Measurements from ENCODE around the gene KIAA0040. TPM values are rescaled to one million over a fixed set of nuclear protein-coding genes. Genes with fewer than 3 reads are reported as not detected.
"Not testable (repeated sequence)": the region's sequence is repeated elsewhere in the genome, so short reads cannot be mapped to it uniquely, and the experiment has no call there.

KIAA0040 gene
- polyA plus RNA-seq, 1 donor from 2014 or later = not detected

DNA sequence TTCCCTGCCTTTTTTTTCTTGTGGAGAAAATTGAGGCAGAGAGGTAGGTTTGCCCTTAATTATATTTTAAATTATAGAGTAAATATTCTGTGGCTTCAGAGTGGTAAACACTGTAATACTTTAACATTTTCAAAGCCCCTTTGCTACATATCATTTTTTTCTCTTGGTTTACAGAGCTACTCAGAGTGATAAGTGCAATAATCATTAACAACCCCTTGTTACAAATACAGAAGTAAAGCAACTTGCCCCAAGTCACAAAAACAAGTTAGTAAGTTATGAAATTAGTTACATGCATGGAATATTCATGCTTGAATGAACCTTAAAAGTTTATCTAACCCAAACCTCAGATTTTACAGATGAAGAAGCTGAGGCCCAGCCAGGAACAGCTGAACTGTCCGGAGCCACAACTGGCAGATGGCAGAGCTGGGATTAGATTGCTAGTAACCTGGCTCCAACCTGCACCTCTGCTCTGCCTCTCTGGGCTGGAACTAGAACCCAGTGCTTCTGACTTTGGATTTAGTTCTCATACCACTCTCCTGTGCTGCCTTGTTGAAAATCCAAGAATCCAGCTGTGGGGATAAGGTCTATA is 76.3 kb downstream of the KIAA0040 start:
- H3K27ac ChIP-seq (ENCODE audit: low read length) = no peak overlapping the region
- no peak overlapping the region for H3K9ac ChIP-seq (ENCODE audit: low read length)
- no peaks in the 10 kb centered on the region for H3K9me2 ChIP-seq (ENCODE audit: insufficient read depth, low read length)
- TF ChIP-seq POLR2AphosphoS5 (IDR thresholded peaks at IDR 0.05) = no peak
- TF ChIP-seq EZH2 (IDR thresholded peaks at IDR 0.05; ENCODE audit: borderline replicate concordance, insufficient read depth, low read length, poor library complexity, severe bottlenecking) = no peak
- TF ChIP-seq, protein P1, sequence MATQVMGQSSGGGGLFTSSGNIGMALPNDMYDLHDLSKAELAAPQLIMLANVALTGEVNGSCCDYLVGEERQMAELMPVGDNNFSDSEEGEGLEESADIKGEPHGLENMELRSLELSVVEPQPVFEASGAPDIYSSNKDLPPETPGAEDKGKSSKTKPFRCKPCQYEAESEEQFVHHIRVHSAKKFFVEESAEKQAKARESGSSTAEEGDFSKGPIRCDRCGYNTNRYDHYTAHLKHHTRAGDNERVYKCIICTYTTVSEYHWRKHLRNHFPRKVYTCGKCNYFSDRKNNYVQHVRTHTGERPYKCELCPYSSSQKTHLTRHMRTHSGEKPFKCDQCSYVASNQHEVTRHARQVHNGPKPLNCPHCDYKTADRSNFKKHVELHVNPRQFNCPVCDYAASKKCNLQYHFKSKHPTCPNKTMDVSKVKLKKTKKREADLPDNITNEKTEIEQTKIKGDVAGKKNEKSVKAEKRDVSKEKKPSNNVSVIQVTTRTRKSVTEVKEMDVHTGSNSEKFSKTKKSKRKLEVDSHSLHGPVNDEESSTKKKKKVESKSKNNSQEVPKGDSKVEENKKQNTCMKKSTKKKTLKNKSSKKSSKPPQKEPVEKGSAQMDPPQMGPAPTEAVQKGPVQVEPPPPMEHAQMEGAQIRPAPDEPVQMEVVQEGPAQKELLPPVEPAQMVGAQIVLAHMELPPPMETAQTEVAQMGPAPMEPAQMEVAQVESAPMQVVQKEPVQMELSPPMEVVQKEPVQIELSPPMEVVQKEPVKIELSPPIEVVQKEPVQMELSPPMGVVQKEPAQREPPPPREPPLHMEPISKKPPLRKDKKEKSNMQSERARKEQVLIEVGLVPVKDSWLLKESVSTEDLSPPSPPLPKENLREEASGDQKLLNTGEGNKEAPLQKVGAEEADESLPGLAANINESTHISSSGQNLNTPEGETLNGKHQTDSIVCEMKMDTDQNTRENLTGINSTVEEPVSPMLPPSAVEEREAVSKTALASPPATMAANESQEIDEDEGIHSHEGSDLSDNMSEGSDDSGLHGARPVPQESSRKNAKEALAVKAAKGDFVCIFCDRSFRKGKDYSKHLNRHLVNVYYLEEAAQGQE (IDR thresholded peaks at IDR 0.05; ENCODE audit: borderline replicate concordance) = no peak
- no peak for TF ChIP-seq RAD21 (conservative IDR thresholded peaks at IDR 0.05)
- no peak for TF ChIP-seq TAF1 (IDR thresholded peaks at IDR 0.05; ENCODE audit: low read depth)
- TF ChIP-seq SMC3 (conservative IDR thresholded peaks at IDR 0.05; ENCODE audit: poor library complexity) = no peak
- TF ChIP-seq MXI1 (conservative IDR thresholded peaks at IDR 0.05; ENCODE audit: poor library complexity, severe bottlenecking) = no peak
- TF ChIP-seq, protein P2, sequence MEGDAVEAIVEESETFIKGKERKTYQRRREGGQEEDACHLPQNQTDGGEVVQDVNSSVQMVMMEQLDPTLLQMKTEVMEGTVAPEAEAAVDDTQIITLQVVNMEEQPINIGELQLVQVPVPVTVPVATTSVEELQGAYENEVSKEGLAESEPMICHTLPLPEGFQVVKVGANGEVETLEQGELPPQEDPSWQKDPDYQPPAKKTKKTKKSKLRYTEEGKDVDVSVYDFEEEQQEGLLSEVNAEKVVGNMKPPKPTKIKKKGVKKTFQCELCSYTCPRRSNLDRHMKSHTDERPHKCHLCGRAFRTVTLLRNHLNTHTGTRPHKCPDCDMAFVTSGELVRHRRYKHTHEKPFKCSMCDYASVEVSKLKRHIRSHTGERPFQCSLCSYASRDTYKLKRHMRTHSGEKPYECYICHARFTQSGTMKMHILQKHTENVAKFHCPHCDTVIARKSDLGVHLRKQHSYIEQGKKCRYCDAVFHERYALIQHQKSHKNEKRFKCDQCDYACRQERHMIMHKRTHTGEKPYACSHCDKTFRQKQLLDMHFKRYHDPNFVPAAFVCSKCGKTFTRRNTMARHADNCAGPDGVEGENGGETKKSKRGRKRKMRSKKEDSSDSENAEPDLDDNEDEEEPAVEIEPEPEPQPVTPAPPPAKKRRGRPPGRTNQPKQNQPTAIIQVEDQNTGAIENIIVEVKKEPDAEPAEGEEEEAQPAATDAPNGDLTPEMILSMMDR (IDR thresholded peaks at IDR 0.05; ENCODE audit: poor library complexity, severe bottlenecking) = no peak
- no peak for TF ChIP-seq EP300 (conservative IDR thresholded peaks at IDR 0.05; ENCODE audit: poor library complexity, severe bottlenecking)
- no peaks in the 10 kb centered on the region for H3K9me3 ChIP-seq (ENCODE audit: low read length)
- no peak overlapping the region for H3K4me2 ChIP-seq (ENCODE audit: low read length)
- no peaks in the 10 kb centered on the region for H3K79me2 ChIP-seq (replicated peaks; ENCODE audit: insufficient read depth, low read length)
- H3K4me3 ChIP-seq (ENCODE audit: low read length) = no peak overlapping the region
- H2AFZ ChIP-seq (ENCODE audit: low read depth, low read length) = no peak overlapping the region
- no peaks in the 10 kb centered on the region for H3K27me3 ChIP-seq (ENCODE audit: insufficient read depth, low read depth, low read length)
- H3K36me3 ChIP-seq (ENCODE audit: insufficient read depth, low read length) = no peaks in the 10 kb centered on the region
- no peaks in the 10 kb centered on the region for H3F3A ChIP-seq (ENCODE audit: insufficient read depth, low read length, poor library complexity, severe bottlenecking)
- no peaks in the 10 kb centered on the region for H4K20me1 ChIP-seq (ENCODE audit: insufficient read depth)

DNA sequence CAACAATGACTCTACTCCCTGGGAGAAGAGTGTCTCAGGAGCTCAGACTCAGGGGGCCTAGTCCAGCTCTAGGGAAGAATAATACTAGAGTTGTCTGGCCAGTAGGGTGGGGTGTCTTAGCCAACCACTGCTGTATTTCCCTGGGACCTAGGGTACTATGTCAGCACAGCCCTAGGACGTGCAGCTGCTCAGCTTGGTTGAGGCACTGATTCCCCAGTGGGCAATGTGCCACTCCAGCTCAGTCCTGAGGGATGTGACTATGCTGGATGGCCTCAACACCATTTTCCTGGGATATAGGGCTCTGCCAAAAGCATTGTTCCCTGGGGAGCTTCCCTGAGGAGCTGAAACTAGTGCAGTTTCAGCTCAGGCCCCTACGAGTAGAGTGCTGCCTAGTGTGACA is 77.6 kb downstream of the KIAA0040 start:
- H3K27ac ChIP-seq (ENCODE audit: low read length) = no peak overlapping the region
- H2AFZ ChIP-seq (ENCODE audit: low read depth, low read length) = no peak overlapping the region
- H3F3A ChIP-seq (ENCODE audit: insufficient read depth, low read length, poor library complexity, severe bottlenecking) = no peaks in the 10 kb centered on the region
- no peak overlapping the region for H3K4me3 ChIP-seq (ENCODE audit: low read length)
- TF ChIP-seq, protein P2 (IDR thresholded peaks at IDR 0.05; ENCODE audit: poor library complexity, severe bottlenecking) = no peak
- TF ChIP-seq TAF1 (IDR thresholded peaks at IDR 0.05; ENCODE audit: low read depth) (no peak), RAD21 (conservative IDR thresholded peaks at IDR 0.05) (no peak), EP300 (conservative IDR thresholded peaks at IDR 0.05; ENCODE audit: poor library complexity, severe bottlenecking) (no peak), EZH2 (IDR thresholded peaks at IDR 0.05; ENCODE audit: borderline replicate concordance, insufficient read depth, low read length, poor library complexity, severe bottlenecking) (no peak), SMC3 (conservative IDR thresholded peaks at IDR 0.05; ENCODE audit: poor library complexity) (no peak), MXI1 (conservative IDR thresholded peaks at IDR 0.05; ENCODE audit: poor library complexity, severe bottlenecking) (no peak), POLR2AphosphoS5 (IDR thresholded peaks at IDR 0.05) (no peak)
- TF ChIP-seq, protein P1 (IDR thresholded peaks at IDR 0.05; ENCODE audit: borderline replicate concordance) = no peak
- no peaks in the 10 kb centered on the region for H4K20me1 ChIP-seq (ENCODE audit: insufficient read depth)
- no peaks in the 10 kb centered on the region for H3K27me3 ChIP-seq (ENCODE audit: insufficient read depth, low read depth, low read length)
- no peaks in the 10 kb centered on the region for H3K79me2 ChIP-seq (replicated peaks; ENCODE audit: insufficient read depth, low read length)
- no peaks in the 10 kb centered on the region for H3K9me3 ChIP-seq (ENCODE audit: low read length)
- H3K9ac ChIP-seq (ENCODE audit: low read length) = no peak overlapping the region
- H3K9me2 ChIP-seq (ENCODE audit: insufficient read depth, low read length) = no peaks in the 10 kb centered on the region
- no peaks in the 10 kb centered on the region for H3K36me3 ChIP-seq (ENCODE audit: insufficient read depth, low read length)
- no peak overlapping the region for H3K4me2 ChIP-seq (ENCODE audit: low read length)

DNA sequence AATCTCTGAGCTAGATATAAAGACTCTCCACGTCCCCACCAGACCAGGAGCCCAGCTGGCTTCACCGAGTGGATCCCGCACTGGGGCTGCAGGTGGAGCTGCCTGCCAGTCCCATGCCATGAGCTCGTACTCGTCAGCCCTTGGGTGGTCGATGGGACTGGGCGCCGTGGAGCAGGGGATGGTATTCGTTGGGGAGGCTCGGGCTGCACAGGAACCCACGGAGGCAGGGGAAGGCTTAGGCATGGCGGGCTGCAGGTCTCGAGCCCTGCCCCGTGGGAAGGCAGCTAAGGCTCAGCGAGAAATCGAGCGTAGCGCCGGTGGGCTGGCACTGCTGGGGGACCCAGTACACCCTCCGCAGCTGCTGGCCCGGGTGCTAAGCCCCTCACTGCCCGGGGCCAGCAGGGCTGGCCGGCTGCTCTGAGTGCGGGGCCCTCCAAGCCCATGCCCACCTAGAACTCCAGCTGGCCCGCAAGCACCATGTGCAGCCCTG is 84.2 kb downstream of the KIAA0040 start:
- not testable (repeated sequence) for H3K79me2 ChIP-seq (replicated peaks; ENCODE audit: insufficient read depth, low read length); H3K4me3 ChIP-seq (ENCODE audit: low read length); H3K36me3 ChIP-seq (ENCODE audit: insufficient read depth, low read length); H3K27me3 ChIP-seq (ENCODE audit: insufficient read depth, low read depth, low read length); H3K9ac ChIP-seq (ENCODE audit: low read length); H3K9me2 ChIP-seq (ENCODE audit: insufficient read depth, low read length); H4K20me1 ChIP-seq (ENCODE audit: insufficient read depth); H2AFZ ChIP-seq (ENCODE audit: low read depth, low read length); H3F3A ChIP-seq (ENCODE audit: insufficient read depth, low read length, poor library complexity, severe bottlenecking); H3K4me2 ChIP-seq (ENCODE audit: low read length); H3K27ac ChIP-seq (ENCODE audit: low read length); H3K9me3 ChIP-seq (ENCODE audit: low read length)
